Testis (tissue), 3 donors: ENCODE measurements around the gene ATF6B. TPM values are rescaled to one million over a fixed set of nuclear protein-coding genes. Genes with fewer than 3 reads are reported as not detected.
A peak's percentile ranks its signal among the peaks of the same experiment; 100 is the strongest.
"Not testable (repeated sequence)": the region's sequence is repeated elsewhere in the genome, so short reads cannot be mapped to it uniquely, and the experiment has no call there.

Source experiments
- DNase-seq: peaks from one replicate; pipeline ENCODE4 v3.0.0-alpha.2; 2019
- H3K27ac ChIP-seq, 2 donors: fragments of 200-600 bp; sonication (generic); one replicate each; pipeline ENCODE4 v1.5.1; 2019
- H3K27me3 ChIP-seq: fragments of 200-600 bp; sonication (generic); one replicate; pipeline ENCODE4 v1.5.1; 2019
- H3K36me3 ChIP-seq: fragments of 200-600 bp; sonication (generic); one replicate; pipeline ENCODE4 v1.5.1; 2017; ENCODE audit warnings: low read depth; ENCODE audit errors: missing control alignments
- H3K4me1 ChIP-seq: fragments of 200-600 bp; sonication (generic); one replicate; pipeline ENCODE4 v1.5.1; 2019
- H3K4me3 ChIP-seq, 2 donors: fragments of 200-600 bp; sonication (generic); one replicate each; pipeline ENCODE4 v1.5.1; 2017 to 2019
- H3K9me3 ChIP-seq: fragments of 200-600 bp; sonication (generic); one replicate; pipeline ENCODE4 v1.5.1; 2017
- CTCF ChIP-seq, 3 experiments: fragments of 450-650 bp in 2 of 3; fragments of 200-600 bp in 1 of 3; sonication (generic) in 1 of 3; IDR thresholded peaks; one replicate each; pipeline ENCODE4 v1.5.1; 2016 to 2019; ENCODE audit warnings: antibody characterized with exemption in 3 of 3, mild to moderate bottlenecking in 2 of 3, moderate library complexity in 1 of 3
- POLR2A ChIP-seq: fragments of 450-650 bp; IDR thresholded peaks from one replicate; pipeline ENCODE4 v1.6.1; 2017; ENCODE audit warnings: antibody characterized with exemption, mild to moderate bottlenecking, moderate library complexity
- WGBS, 2 donors: methylation state at CpG; one replicate each; pipeline ENCODE4 v1.1.5; 2018; 5-methylcytosine and 5-hydroxymethylcytosine counted together
- intact Hi-C: fragments of 100-400 bp; cut with DNase I; formaldehyde crosslinking; loops from one replicate; pipeline ENCODE4 v1.15.1; 2023; ENCODE audit warnings: low total_unique reads
- polyA plus RNA-seq: library from polyadenylated mRNA; stranded (reverse); fragments of 350-450 nt; fragmentation: Illumina TruSeq; extraction: RNeasy Lipid Tissue Mini Kit (QIAGEN cat#74804); gene quantifications from one replicate; pipeline ENCODE4 v1.2.3, GENCODE V29; 2014; ENCODE audit warnings: low read depth, low replicate concordance; ENCODE audit not compliant: insufficient read depth
- total RNA-seq, 2 donors: library from RNA; depleted of rRNA; stranded (reverse); fragments of >200 nt; gene quantifications; one replicate each; pipeline ENCODE4 v1.2.3, GENCODE V29; 2016

The ATF6B gene
- total and polyA plus RNA-seq, 3 donors from 2014 or later, result 76.3 to 138 (median 120) TPM

- no peak for TF ChIP-seq CTCF (IDR thresholded peaks at IDR 0.05)
- no peak for TF ChIP-seq POLR2A
- no peaks in the 10 kb centered on the region for H3K9me3 ChIP-seq
- 82 to 97% methylated on average over 4 of the region's 4 CpGs for WGBS, 2 donors
- H3K36me3 ChIP-seq, result no peaks in the 10 kb centered on the region
- H3K27ac ChIP-seq, result no peak overlapping the region
- intact Hi-C loops, result no loop called here
- H3K27me3 ChIP-seq, result no peaks in the 10 kb centered on the region
- no peak for DNase-seq
- H3K4me1 ChIP-seq, result peaks cover 10% of the 10 kb centered on the region
- H3K4me3 ChIP-seq, result no peak overlapping the region
Measured at GRCh38 chr6:32147401-32148132, 19.5 kb upstream of the ATF6B start.

- Histone ChIP-seq H3K4me3 (no peak overlapping the region), H3K9me3 (no peaks in the 10 kb centered on the region), H3K27me3 (no peaks in the 10 kb centered on the region), H3K27ac (no peak overlapping the region), H3K36me3 (no peaks in the 10 kb centered on the region), H3K4me1 (peaks cover 4% of the 10 kb centered on the region)
- WGBS, 2 donors, result 44 to 57% methylated on average over 4 of the region's 4 CpGs
- no peak for TF ChIP-seq CTCF (IDR thresholded peaks at IDR 0.05)
- TF ChIP-seq POLR2A, result no peak
- DNase-seq, result no peak
- intact Hi-C loops, result no loop called here
Measured at GRCh38 chr6:32146687-32147086, 18.6 kb upstream of the ATF6B start.

GRCh38 chr6:32146287-32146686 is 18.2 kb upstream of the ATF6B start:
- Histone ChIP-seq H3K27me3 (no peaks in the 10 kb centered on the region), H3K9me3 (no peaks in the 10 kb centered on the region), H3K27ac (no peak overlapping the region), H3K4me1 (peaks cover under 1% of the 10 kb centered on the region), H3K4me3 (no peak overlapping the region), H3K36me3 (no peaks in the 10 kb centered on the region)
- 68 to 79% methylated on average over 1 of the region's 1 CpG for WGBS, 2 donors
- DNase-seq, result no peak
- TF ChIP-seq CTCF (IDR thresholded peaks at IDR 0.05) (no peak), POLR2A (no peak)
- intact Hi-C loops, result no loop called here

GRCh38 chr6:32144238-32144637 is 16.2 kb upstream of the ATF6B start:
- H3K27me3 ChIP-seq, H3K36me3 ChIP-seq, H3K4me3 ChIP-seq, intact Hi-C loops, H3K9me3 ChIP-seq: not testable (repeated sequence)
- WGBS, 2 donors, result 53 to 56% methylated on average over 7 of the region's 7 CpGs
- peak; percentile 74 for DNase-seq
- Histone ChIP-seq H3K27ac (peak overlapping the region in 1 of 2 donors; percentile 41), H3K4me1 (peaks cover 14% of the 10 kb centered on the region)

- no peak for DNase-seq
- Histone ChIP-seq H3K9me3 (no peaks in the 10 kb centered on the region), H3K4me3 (no peak overlapping the region), H3K36me3 (no peaks in the 10 kb centered on the region), H3K4me1 (peaks cover 14% of the 10 kb centered on the region), H3K27ac (peak overlapping the region; percentile 20 to 37), H3K27me3 (no peaks in the 10 kb centered on the region)
- no peak for TF ChIP-seq CTCF (IDR thresholded peaks at IDR 0.05)
- 31 to 43% methylated on average over 5 of the region's 5 CpGs for WGBS, 2 donors
- intact Hi-C loops, result no loop called here
Measured at GRCh38 chr6:32140420-32141046, 12.5 kb upstream of the ATF6B start.
